Suprapubic skin (tissue), 4 donors: ENCODE results near the gene TTC12.

ENCODE experiments used
- POLR2A ChIP-seq, 2 donors: fragments of 450-650 bp; IDR thresholded peaks; one replicate each; pipeline ENCODE4 v1.6.1; 2017; ENCODE audit warnings: antibody characterized with exemption in 2 of 2, mild to moderate bottlenecking in 2 of 2, moderate library complexity in 2 of 2
- POLR2AphosphoS5 ChIP-seq, 3 donors: sonication (generic); formaldehyde crosslinking; IDR thresholded peaks; one replicate each; pipeline ENCODE4 v1.6.1; 2017; ENCODE audit warnings: antibody characterized with exemption in 3 of 3
- TF ChIP-seq, protein P1 (sequence below), 2 donors: fragments of 200-600 bp in 1 of 2; fragments of 450-650 bp in 1 of 2; sonication (generic) in 1 of 2; IDR thresholded peaks; one replicate each; pipeline ENCODE4 v1.5.1; 2016 to 2019; ENCODE audit warnings: antibody characterized with exemption in 2 of 2, mild to moderate bottlenecking in 1 of 2, moderate library complexity in 1 of 2

DNA sequence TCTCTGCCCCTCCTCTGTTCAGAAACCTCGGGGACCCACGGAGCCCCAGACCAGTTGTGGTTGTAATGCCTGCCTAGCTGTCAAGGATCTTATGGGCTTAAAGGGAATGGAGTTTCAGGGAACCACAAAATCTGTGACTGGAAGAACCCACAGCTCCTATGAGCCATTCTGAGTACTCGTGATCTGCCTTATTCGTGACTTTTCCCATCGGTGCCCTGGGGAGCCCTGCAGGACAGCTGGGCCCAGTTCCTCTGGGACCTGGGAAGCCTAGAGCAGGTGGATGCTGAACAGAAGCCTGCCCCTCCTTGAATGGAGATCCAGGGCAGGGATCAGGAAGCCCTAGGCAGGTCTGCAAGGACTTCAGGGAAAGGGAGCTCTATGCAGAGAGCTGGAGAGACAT is 42.1 kb upstream of the TTC12 start:
- TF ChIP-seq POLR2A (IDR thresholded peaks at IDR 0.05) (no peak), POLR2AphosphoS5 (IDR thresholded peaks at IDR 0.05) (no peak)
- TF ChIP-seq, protein P1, sequence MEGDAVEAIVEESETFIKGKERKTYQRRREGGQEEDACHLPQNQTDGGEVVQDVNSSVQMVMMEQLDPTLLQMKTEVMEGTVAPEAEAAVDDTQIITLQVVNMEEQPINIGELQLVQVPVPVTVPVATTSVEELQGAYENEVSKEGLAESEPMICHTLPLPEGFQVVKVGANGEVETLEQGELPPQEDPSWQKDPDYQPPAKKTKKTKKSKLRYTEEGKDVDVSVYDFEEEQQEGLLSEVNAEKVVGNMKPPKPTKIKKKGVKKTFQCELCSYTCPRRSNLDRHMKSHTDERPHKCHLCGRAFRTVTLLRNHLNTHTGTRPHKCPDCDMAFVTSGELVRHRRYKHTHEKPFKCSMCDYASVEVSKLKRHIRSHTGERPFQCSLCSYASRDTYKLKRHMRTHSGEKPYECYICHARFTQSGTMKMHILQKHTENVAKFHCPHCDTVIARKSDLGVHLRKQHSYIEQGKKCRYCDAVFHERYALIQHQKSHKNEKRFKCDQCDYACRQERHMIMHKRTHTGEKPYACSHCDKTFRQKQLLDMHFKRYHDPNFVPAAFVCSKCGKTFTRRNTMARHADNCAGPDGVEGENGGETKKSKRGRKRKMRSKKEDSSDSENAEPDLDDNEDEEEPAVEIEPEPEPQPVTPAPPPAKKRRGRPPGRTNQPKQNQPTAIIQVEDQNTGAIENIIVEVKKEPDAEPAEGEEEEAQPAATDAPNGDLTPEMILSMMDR (IDR thresholded peaks at IDR 0.05), result no peak
